Mesenchymal stem cell (in vitro differentiated cells and primary cell): ENCODE measurements around the gene MISFA.
"Not testable (repeated sequence)": the region's sequence is repeated elsewhere in the genome, so short reads cannot be mapped to it uniquely, and the experiment has no call there.

Experiments used
- DNase-seq: peaks from one replicate; pipeline ENCODE4 v3.0.0-alpha.2; 2013
- H2AFZ ChIP-seq: one replicate; pipeline ENCODE4 v1.6.1; 2013; ENCODE audit warnings: low read depth, mild to moderate bottlenecking, control low read depth, inconsistent platforms, low read length, moderate library complexity
- H2AK5ac ChIP-seq: 2 replicates; pipeline ENCODE4 v1.6.1; 2013; ENCODE audit warnings: low read length, moderate library complexity, mild to moderate bottlenecking, inconsistent platforms; ENCODE audit not compliant: severe bottlenecking
- H2BK120ac ChIP-seq: one replicate; pipeline ENCODE4 v1.6.1; 2013; ENCODE audit warnings: low read depth, mild to moderate bottlenecking, inconsistent platforms, low read length, moderate library complexity
- H2BK12ac ChIP-seq, 2 experiments: one replicate each; pipeline ENCODE4 v1.6.1; 2013; ENCODE audit warnings: inconsistent platforms in 2 of 2, low read length in 2 of 2, mild to moderate bottlenecking in 2 of 2, moderate library complexity in 2 of 2, control low read depth in 1 of 2
- H2BK15ac ChIP-seq: one replicate; pipeline ENCODE4 v1.6.1; 2013; ENCODE audit warnings: mild to moderate bottlenecking, low read depth, inconsistent platforms; ENCODE audit not compliant: poor library complexity, severe bottlenecking
- H2BK5ac ChIP-seq: 2 replicates; pipeline ENCODE4 v1.6.1; 2013; ENCODE audit warnings: low read depth, mild to moderate bottlenecking, low read length, control low read depth, inconsistent platforms; ENCODE audit not compliant: poor library complexity, severe bottlenecking
- H3K14ac ChIP-seq, 2 experiments: one replicate each; pipeline ENCODE4 v1.6.1; 2013; ENCODE audit warnings: inconsistent platforms in 2 of 2, low read length in 2 of 2, control low read depth in 1 of 2, mild to moderate bottlenecking in 1 of 2, moderate library complexity in 1 of 2
- H3K18ac ChIP-seq, 2 experiments: one replicate each; pipeline ENCODE4 v1.6.1; 2013; ENCODE audit warnings: inconsistent platforms in 2 of 2, low read length in 2 of 2, control low read depth in 1 of 2, low read depth in 1 of 2, mild to moderate bottlenecking in 1 of 2
- H3K23ac ChIP-seq, 2 experiments: one replicate each; pipeline ENCODE4 v1.6.1; 2013; ENCODE audit warnings: inconsistent platforms in 2 of 2, low read length in 2 of 2, mild to moderate bottlenecking in 2 of 2, moderate library complexity in 2 of 2, control low read depth in 1 of 2
- H3K27ac ChIP-seq: 2 replicates; pipeline ENCODE4 v1.5.1; 2013; ENCODE audit warnings: mild to moderate bottlenecking, moderate library complexity, low read length, control low read depth, inconsistent platforms; ENCODE audit not compliant: poor library complexity, severe bottlenecking
- H3K27me3 ChIP-seq, 2 experiments: 2 replicates each; pipeline versions ENCODE4 v1.6.1 to v1.7.0; 2013; ENCODE audit warnings: low read length in 2 of 2, mild to moderate bottlenecking in 2 of 2, moderate library complexity in 2 of 2, control low read depth in 1 of 2, inconsistent platforms in 1 of 2; ENCODE audit not compliant: control insufficient read depth in 1 of 2, insufficient read depth in 1 of 2
- H3K36me3 ChIP-seq, 2 experiments: 2 replicates each; pipeline versions ENCODE4 v1.6.1 to v1.7.0; 2013; ENCODE audit warnings: low read length in 2 of 2, control low read depth in 1 of 2, inconsistent platforms in 1 of 2, low read depth in 1 of 2, mild to moderate bottlenecking in 1 of 2; ENCODE audit not compliant: insufficient read depth in 2 of 2, control insufficient read depth in 1 of 2
- H3K4ac ChIP-seq, 2 experiments: one replicate each; pipeline ENCODE4 v1.6.1; 2013; ENCODE audit warnings: inconsistent platforms in 2 of 2, low read length in 2 of 2, mild to moderate bottlenecking in 2 of 2, moderate library complexity in 2 of 2, control low read depth in 1 of 2, low read depth in 1 of 2
- H3K4me1 ChIP-seq: 2 replicates; pipeline ENCODE4 v1.6.1; 2013; ENCODE audit warnings: low read depth, low read length, control low read depth; ENCODE audit not compliant: control insufficient read depth, insufficient read depth
- H3K4me2 ChIP-seq: 2 replicates; pipeline ENCODE4 v1.6.1; 2013; ENCODE audit warnings: low read length, mild to moderate bottlenecking, inconsistent platforms; ENCODE audit not compliant: poor library complexity, severe bottlenecking
- H3K4me3 ChIP-seq, 2 experiments: 2 replicates each; pipeline versions ENCODE4 v1.5.1 to v1.7.0; 2013; ENCODE audit warnings: low read length in 2 of 2, mild to moderate bottlenecking in 2 of 2, control low read depth in 1 of 2, low read depth in 1 of 2; ENCODE audit not compliant: insufficient read depth in 1 of 2
- H3K79me1 ChIP-seq: replicated peaks from 2 replicates; pipeline ENCODE4 v1.6.1; 2013; ENCODE audit warnings: mild to moderate bottlenecking, control low read depth, low read length, inconsistent platforms; ENCODE audit not compliant: poor library complexity, severe bottlenecking
- H3K9ac ChIP-seq: 2 replicates; pipeline ENCODE4 v1.7.0; 2013; ENCODE audit warnings: mild to moderate bottlenecking, low read length, moderate library complexity
- H3K9me3 ChIP-seq: 2 replicates; pipeline ENCODE4 v1.7.0; 2013; ENCODE audit warnings: mild to moderate bottlenecking, low read length; ENCODE audit not compliant: control insufficient read depth
- H4K8ac ChIP-seq: one replicate; pipeline ENCODE4 v1.6.1; 2013; ENCODE audit warnings: inconsistent platforms, mild to moderate bottlenecking, low read length, moderate library complexity
- H4K91ac ChIP-seq: one replicate; pipeline ENCODE4 v1.6.1; 2013; ENCODE audit warnings: mild to moderate bottlenecking, low read length, inconsistent platforms
- WGBS: methylation state at CpG from one replicate; pipeline ENCODE4 v1.1.7; 2013; ENCODE audit warnings: mixed read lengths; 5-methylcytosine and 5-hydroxymethylcytosine counted together

MISFA gene

GRCh38 chr11:18643034-18643433 is 43.4 kb downstream of the MISFA start:
- not testable (repeated sequence) for H2BK120ac ChIP-seq, H2AFZ ChIP-seq, H2AK5ac ChIP-seq, H2BK5ac ChIP-seq, H3K9ac ChIP-seq, DNase-seq, H3K4me2 ChIP-seq, H3K4ac ChIP-seq, H3K14ac ChIP-seq, H2BK12ac ChIP-seq, H3K23ac ChIP-seq, H3K4me1 ChIP-seq, H4K91ac ChIP-seq, H3K18ac ChIP-seq, H4K8ac ChIP-seq, H3K9me3 ChIP-seq, H2BK15ac ChIP-seq, H3K36me3 ChIP-seq, H3K79me1 ChIP-seq, H3K4me3 ChIP-seq, H3K27ac ChIP-seq
- WGBS: 79% methylated on average over 4 of the region's 4 CpGs
- H3K27me3 ChIP-seq: peaks cover 0 to 12% of the 10 kb centered on the region in 2 experiments

- Histone ChIP-seq H3K4ac (no peak overlapping the region), H3K4me1 (peaks cover 2% of the 10 kb centered on the region), H2AFZ (no peak overlapping the region), H3K9me3 (no peaks in the 10 kb centered on the region), H3K18ac (no peak overlapping the region), H4K8ac (no peak overlapping the region), H3K14ac (no peak overlapping the region), H3K4me2 (no peak overlapping the region), H2BK5ac (no peak overlapping the region), H2AK5ac (no peak overlapping the region), H4K91ac (no peak overlapping the region), H3K27me3 (peaks cover 0 to 2% of the 10 kb centered on the region in 2 experiments), H3K27ac (no peak overlapping the region), H3K23ac (no peak overlapping the region), H3K36me3 (no peaks in the 10 kb centered on the region), H3K4me3 (no peak overlapping the region), H2BK15ac (no peak overlapping the region), H2BK120ac (no peak overlapping the region), H3K9ac (no peak overlapping the region), H3K79me1 (no peaks in the 10 kb centered on the region), H2BK12ac (no peak overlapping the region)
- DNase-seq: no peak
- WGBS: 87% methylated on average over 3 of the region's 4 CpGs
Measured at GRCh38 chr11:18650353-18650752, 50.8 kb downstream of the MISFA start.

- H3K27ac ChIP-seq: no peak overlapping the region
- H3K9ac ChIP-seq: no peak overlapping the region
- no peak overlapping the region for H2BK12ac ChIP-seq
- H3K4me2 ChIP-seq: no peak overlapping the region
- no peaks in the 10 kb centered on the region for H3K9me3 ChIP-seq
- H4K91ac ChIP-seq: no peak overlapping the region
- 72% methylated on average over 19 of the region's 19 CpGs for WGBS
- no peak overlapping the region for H2BK5ac ChIP-seq
- H3K23ac ChIP-seq: no peak overlapping the region
- H3K14ac ChIP-seq: no peak overlapping the region
- no peak overlapping the region for H3K4ac ChIP-seq
- H3K4me1 ChIP-seq: peaks cover 2% of the 10 kb centered on the region
- no peaks in the 10 kb centered on the region for H3K79me1 ChIP-seq
- no peaks in the 10 kb centered on the region for H3K36me3 ChIP-seq
- H3K18ac ChIP-seq: no peak overlapping the region
- no peak overlapping the region for H3K4me3 ChIP-seq
- no peak overlapping the region for H2BK120ac ChIP-seq
- no peak overlapping the region for H4K8ac ChIP-seq
- no peak overlapping the region for H2BK15ac ChIP-seq
- H2AK5ac ChIP-seq: no peak overlapping the region
- no peaks in the 10 kb centered on the region for H3K27me3 ChIP-seq
- H2AFZ ChIP-seq: no peak overlapping the region
- DNase-seq: peak; percentile 62
Measured at GRCh38 chr11:18650859-18651557, 51.4 kb downstream of the MISFA start.
